Measurements from ENCODE around the gene ENTREP1.

- TF ChIP-seq, protein P1, sequence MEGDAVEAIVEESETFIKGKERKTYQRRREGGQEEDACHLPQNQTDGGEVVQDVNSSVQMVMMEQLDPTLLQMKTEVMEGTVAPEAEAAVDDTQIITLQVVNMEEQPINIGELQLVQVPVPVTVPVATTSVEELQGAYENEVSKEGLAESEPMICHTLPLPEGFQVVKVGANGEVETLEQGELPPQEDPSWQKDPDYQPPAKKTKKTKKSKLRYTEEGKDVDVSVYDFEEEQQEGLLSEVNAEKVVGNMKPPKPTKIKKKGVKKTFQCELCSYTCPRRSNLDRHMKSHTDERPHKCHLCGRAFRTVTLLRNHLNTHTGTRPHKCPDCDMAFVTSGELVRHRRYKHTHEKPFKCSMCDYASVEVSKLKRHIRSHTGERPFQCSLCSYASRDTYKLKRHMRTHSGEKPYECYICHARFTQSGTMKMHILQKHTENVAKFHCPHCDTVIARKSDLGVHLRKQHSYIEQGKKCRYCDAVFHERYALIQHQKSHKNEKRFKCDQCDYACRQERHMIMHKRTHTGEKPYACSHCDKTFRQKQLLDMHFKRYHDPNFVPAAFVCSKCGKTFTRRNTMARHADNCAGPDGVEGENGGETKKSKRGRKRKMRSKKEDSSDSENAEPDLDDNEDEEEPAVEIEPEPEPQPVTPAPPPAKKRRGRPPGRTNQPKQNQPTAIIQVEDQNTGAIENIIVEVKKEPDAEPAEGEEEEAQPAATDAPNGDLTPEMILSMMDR (conservative IDR thresholded peaks at IDR 0.05; ENCODE audit: low read length) = no peak
- TF ChIP-seq EZH2phosphoT487 (IDR thresholded peaks at IDR 0.05; ENCODE audit: borderline replicate concordance, low read depth, low read length) = no peak
Observed at GRCh38 chr9:69385581-69386033, 60.6 kb downstream of the ENTREP1 start.
